Spleen (tissue), 11 donors: Measurements from ENCODE around the gene LCORL. TPM values are rescaled to one million over a fixed set of nuclear protein-coding genes. Genes with fewer than 3 reads are reported as not detected.
"Not testable (repeated sequence)": the region's sequence is repeated elsewhere in the genome, so short reads cannot be mapped to it uniquely, and the experiment has no call there.

Source experiments
- DNase-seq: peaks from one replicate; pipeline ENCODE4 v3.0.0-alpha.2; 2020
- H3K27ac ChIP-seq, 8 donors: fragments of 200-600 bp; sonication (generic) in 7 of 8; 1 replicate in 4 of 8; 2 replicates in 4 of 8; pipeline versions ENCODE4 v1.5.0 to v1.8.0; 2016 to 2021; ENCODE audit warnings: inconsistent platforms in 4 of 8, mild to moderate bottlenecking in 4 of 8, moderate library complexity in 1 of 8
- H3K27me3 ChIP-seq, 7 donors: fragments of 200-600 bp; sonication (generic) in 6 of 7; replicated peaks in 1 of 7; 1 replicate in 4 of 7; 2 replicates in 3 of 7; pipeline versions ENCODE4 v1.5.0 to v1.8.0; 2016 to 2021; ENCODE audit warnings: inconsistent platforms in 3 of 7, mild to moderate bottlenecking in 1 of 7
- H3K36me3 ChIP-seq, 6 donors: fragments of 200-600 bp; sonication (generic) in 5 of 6; 1 replicate in 4 of 6; 2 replicates in 2 of 6; pipeline versions ENCODE4 v1.5.0 to v1.8.0; 2016 to 2021; ENCODE audit warnings: inconsistent platforms in 2 of 6
- H3K4me1 ChIP-seq, 6 donors: fragments of 200-600 bp; sonication (generic) in 5 of 6; 1 replicate in 3 of 6; 2 replicates in 3 of 6; pipeline versions ENCODE4 v1.5.0 to v1.8.0; 2016 to 2021; ENCODE audit warnings: inconsistent platforms in 3 of 6
- H3K4me3 ChIP-seq, 8 donors: fragments of 200-600 bp; sonication (generic) in 7 of 8; 1 replicate in 4 of 8; 2 replicates in 4 of 8; pipeline versions ENCODE4 v1.5.0 to v1.8.0; 2016 to 2021; ENCODE audit warnings: inconsistent platforms in 4 of 8, mild to moderate bottlenecking in 4 of 8, moderate library complexity in 2 of 8
- H3K9me3 ChIP-seq, 8 donors: fragments of 200-600 bp; sonication (generic) in 7 of 8; 1 replicate in 4 of 8; 2 replicates in 4 of 8; pipeline versions ENCODE4 v1.5.0 to v1.8.0; 2016 to 2021; ENCODE audit warnings: inconsistent platforms in 4 of 8
- POLR2A ChIP-seq, 3 donors: fragments of 450-650 bp; IDR thresholded peaks; one replicate each; pipeline ENCODE4 v1.5.1; 2017; ENCODE audit warnings: antibody characterized with exemption in 3 of 3, mild to moderate bottlenecking in 1 of 3
- POLR2AphosphoS5 ChIP-seq, 3 donors: sonication (generic); formaldehyde crosslinking; IDR thresholded peaks; one replicate each; pipeline ENCODE4 v1.5.1; 2017; ENCODE audit warnings: antibody characterized with exemption in 3 of 3
- WGBS, 5 donors: extraction: QIAGEN DNeasy Blood & Tissue Kit in 3 of 5; methylation state at CpG; one replicate each; pipeline versions ENCODE4 v1.1.5 to v1.1.7; 2013 to 2018; 5-methylcytosine and 5-hydroxymethylcytosine counted together
- intact Hi-C: fragments of 100-400 bp; cut with DNase I; formaldehyde crosslinking; loops from one replicate; pipeline ENCODE4 v1.15.0; 2023; ENCODE audit warnings: low total_unique reads
- polyA plus RNA-seq, 3 donors: library from polyadenylated mRNA; stranded (reverse); fragments of 200-250 nt; gene quantifications; one replicate each; pipeline ENCODE4 v1.2.1, GENCODE V29; 2013
- total RNA-seq, 7 donors: library from RNA; depleted of rRNA in 3 of 7; stranded (reverse); fragments of >200 nt in 3 of 7; fragmentation: NEBNext Ultra II Directional in 4 of 7; extraction: Animal tissue kit (Norgen Biotek cat#: 25700) in 4 of 7; gene quantifications; one replicate each; pipeline versions ENCODE4 v1.1.0 to v1.2.1, GENCODE V29; 2016 to 2021
- TF ChIP-seq, protein P1 (sequence below), 11 experiments: fragments of 200-600 bp in 7 of 11; fragments of 450-650 bp in 4 of 11; sonication (generic) in 4 of 11; IDR thresholded peaks in 8 of 11; conservative IDR thresholded peaks in 3 of 11; 1 replicate in 7 of 11; 2 replicates in 4 of 11; pipeline versions ENCODE4 v1.4.0 to v1.8.0; 2016 to 2021; ENCODE audit warnings: antibody characterized with exemption in 11 of 11, inconsistent platforms in 4 of 11, mild to moderate bottlenecking in 1 of 11
- donor health status: healthy with polysubstance abuse.
- donor health status: DM: no; HTN: no; CAD: no; lungs with moderate emphysema.
- donor health status: DM: no; HTN: no; CAD: no.
- donor health status: Bipolar disorder and iron deficiency.
- donor health status: healthy.
- donor health status: DM: no; HTN: no; CAD: no.
- donor health status: DM: yes; HTN: yes; CAD: no.

LCORL gene
- total and polyA plus RNA-seq, 10 donors: 1.8 to 48.7 (median 22.6) TPM

DNA sequence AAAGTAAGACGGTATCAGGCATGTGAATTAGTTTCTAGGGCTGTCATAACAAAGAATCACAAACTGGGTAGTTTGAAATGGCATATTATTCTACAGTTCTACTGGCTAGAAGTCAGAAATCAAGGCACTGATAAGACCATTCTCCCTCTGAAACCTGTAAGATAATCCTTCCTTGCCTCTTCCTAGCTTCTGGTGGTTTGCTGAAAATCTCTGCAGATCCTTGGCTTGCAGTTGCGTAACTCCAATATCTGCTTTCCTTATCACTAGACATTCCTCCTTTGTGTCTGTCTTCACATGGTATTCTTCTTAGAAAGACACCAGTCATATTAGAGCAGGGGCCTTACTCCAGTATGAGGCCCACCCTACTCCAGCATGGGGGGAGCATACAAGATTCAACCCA is 19.6 kb upstream of the LCORL start:
- 83 to 94% (median 94%) methylated on average over 2 of the region's 2 CpGs for WGBS, 5 donors

DNA sequence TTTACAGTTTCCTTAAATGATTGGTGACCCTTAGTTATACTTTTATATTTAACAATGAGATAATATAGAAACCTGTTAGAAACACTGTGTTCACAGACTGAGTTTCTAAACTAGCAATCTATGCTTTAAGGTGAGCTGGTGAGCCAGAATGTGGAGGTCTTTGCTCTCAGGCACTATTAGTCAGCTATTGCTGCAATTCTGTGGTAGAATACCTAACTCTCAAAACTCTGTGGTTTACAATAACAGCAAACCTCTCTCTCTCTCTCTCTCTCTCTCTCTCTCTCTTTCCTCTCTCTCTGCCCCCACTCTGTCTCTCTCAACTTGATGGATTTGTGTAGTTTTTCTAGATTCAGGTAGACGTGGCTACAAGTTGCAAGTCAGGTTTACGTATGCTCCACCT is 17.6 kb upstream of the LCORL start:
- Histone ChIP-seq H3K4me1 (no peaks in the 10 kb centered on the region), H3K36me3 (no peaks in the 10 kb centered on the region), H3K9me3 (no peaks in the 10 kb centered on the region), H3K4me3 (no peak overlapping the region), H3K27me3 (no peaks in the 10 kb centered on the region), H3K27ac (no peak overlapping the region)
- DNase-seq: no peak
- TF ChIP-seq, protein P1, sequence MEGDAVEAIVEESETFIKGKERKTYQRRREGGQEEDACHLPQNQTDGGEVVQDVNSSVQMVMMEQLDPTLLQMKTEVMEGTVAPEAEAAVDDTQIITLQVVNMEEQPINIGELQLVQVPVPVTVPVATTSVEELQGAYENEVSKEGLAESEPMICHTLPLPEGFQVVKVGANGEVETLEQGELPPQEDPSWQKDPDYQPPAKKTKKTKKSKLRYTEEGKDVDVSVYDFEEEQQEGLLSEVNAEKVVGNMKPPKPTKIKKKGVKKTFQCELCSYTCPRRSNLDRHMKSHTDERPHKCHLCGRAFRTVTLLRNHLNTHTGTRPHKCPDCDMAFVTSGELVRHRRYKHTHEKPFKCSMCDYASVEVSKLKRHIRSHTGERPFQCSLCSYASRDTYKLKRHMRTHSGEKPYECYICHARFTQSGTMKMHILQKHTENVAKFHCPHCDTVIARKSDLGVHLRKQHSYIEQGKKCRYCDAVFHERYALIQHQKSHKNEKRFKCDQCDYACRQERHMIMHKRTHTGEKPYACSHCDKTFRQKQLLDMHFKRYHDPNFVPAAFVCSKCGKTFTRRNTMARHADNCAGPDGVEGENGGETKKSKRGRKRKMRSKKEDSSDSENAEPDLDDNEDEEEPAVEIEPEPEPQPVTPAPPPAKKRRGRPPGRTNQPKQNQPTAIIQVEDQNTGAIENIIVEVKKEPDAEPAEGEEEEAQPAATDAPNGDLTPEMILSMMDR (IDR thresholded peaks at IDR 0.05 in 8 of 11, conservative IDR thresholded peaks at IDR 0.05 in 3 of 11): no peak
- no peak for TF ChIP-seq POLR2A (IDR thresholded peaks at IDR 0.05)
- TF ChIP-seq POLR2AphosphoS5 (IDR thresholded peaks at IDR 0.05): no peak
- intact Hi-C loops: no loop called here
- WGBS, 5 donors: 82 to 92% (median 88%) methylated on average over 2 of the region's 2 CpGs

More for the DNA sequence above, 19.6 kb upstream of the LCORL start:
- no peak overlapping the region for H3K4me3 ChIP-seq
- H3K36me3 ChIP-seq: no peaks in the 10 kb centered on the region
- DNase-seq: no peak
- no peaks in the 10 kb centered on the region for H3K27me3 ChIP-seq
- H3K27ac ChIP-seq: no peak overlapping the region
- TF ChIP-seq, protein P1 (IDR thresholded peaks at IDR 0.05 in 8 of 11, conservative IDR thresholded peaks at IDR 0.05 in 3 of 11): no peak
- TF ChIP-seq POLR2AphosphoS5 (IDR thresholded peaks at IDR 0.05) (no peak), POLR2A (IDR thresholded peaks at IDR 0.05) (no peak)
- H3K4me1 ChIP-seq: no peaks in the 10 kb centered on the region
- intact Hi-C loops: no loop called here
- H3K9me3 ChIP-seq: no peaks in the 10 kb centered on the region

DNA sequence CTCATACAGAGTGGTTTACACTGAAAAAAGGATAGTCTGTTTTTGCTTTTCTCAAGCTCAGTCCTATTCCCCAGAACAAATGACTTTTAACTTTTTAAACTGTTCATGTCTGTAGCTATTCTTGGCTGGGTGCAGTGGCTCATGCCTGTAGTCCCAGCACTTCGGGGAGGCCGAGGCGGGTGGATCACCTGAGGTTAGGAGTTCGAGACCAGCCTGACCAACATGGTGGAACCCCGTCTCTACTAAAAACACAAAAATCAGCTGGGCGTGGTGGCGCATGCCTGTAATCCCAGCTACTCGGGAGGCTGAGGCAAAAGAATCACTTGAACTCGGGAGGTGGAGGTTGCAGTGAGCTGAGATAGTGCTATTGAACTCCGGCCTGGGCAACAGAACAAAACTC is 14.8 kb upstream of the LCORL start:
- H3K4me3 ChIP-seq, H3K27ac ChIP-seq, H3K9me3 ChIP-seq, H3K27me3 ChIP-seq, intact Hi-C loops, DNase-seq, H3K4me1 ChIP-seq, H3K36me3 ChIP-seq: not testable (repeated sequence)
- WGBS, 5 donors: 83 to 91% (median 83%) methylated on average over 10 of the region's 10 CpGs

DNA sequence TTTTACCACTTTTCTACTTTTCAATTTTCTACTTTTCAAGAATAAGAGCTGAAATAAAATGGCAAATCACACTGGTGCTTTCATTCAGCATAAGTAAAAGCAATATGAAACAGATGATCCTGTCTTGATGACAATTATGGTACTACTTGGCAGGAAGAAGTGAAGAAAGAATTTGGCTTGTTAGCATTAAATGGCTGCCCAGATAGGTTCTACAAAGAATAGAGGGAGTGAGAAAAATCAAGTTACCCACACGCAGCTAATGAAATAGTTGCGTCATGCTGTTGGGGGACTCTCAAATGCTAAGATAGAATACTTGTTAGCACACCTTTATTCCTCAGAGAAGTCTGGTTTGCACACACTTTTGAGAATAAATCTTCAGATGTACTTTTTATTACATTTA is 12.5 kb upstream of the LCORL start:
- H3K36me3 ChIP-seq: no peaks in the 10 kb centered on the region

More for the DNA sequence above, 12.5 kb upstream of the LCORL start:
- TF ChIP-seq POLR2A (IDR thresholded peaks at IDR 0.05) (no peak), POLR2AphosphoS5 (IDR thresholded peaks at IDR 0.05) (no peak)
- TF ChIP-seq, protein P1 (IDR thresholded peaks at IDR 0.05 in 8 of 11, conservative IDR thresholded peaks at IDR 0.05 in 3 of 11): no peak
- Histone ChIP-seq H3K27ac (no peak overlapping the region), H3K9me3 (no peaks in the 10 kb centered on the region), H3K4me1 (no peaks in the 10 kb centered on the region), H3K27me3 (peaks cover 0 to 4% (median 0%) of the 10 kb centered on the region in 7 donors), H3K4me3 (no peak overlapping the region)
- no peak for DNase-seq
- intact Hi-C loops: no loop called here
- 78 to 93% (median 81%) methylated on average over 2 of the region's 2 CpGs for WGBS, 5 donors
